SK-N-DZ (cell line): Measurements from ENCODE around the gene SLMAP.
"Not testable (repeated sequence)": the region's sequence is repeated elsewhere in the genome, so short reads cannot be mapped to it uniquely, and the experiment has no call there.

Experiments used
- DNase-seq: peaks from one replicate; pipeline ENCODE4 v3.0.0-alpha.2; 2015; ENCODE audit warnings: low spot score

The SLMAP gene

DNA sequence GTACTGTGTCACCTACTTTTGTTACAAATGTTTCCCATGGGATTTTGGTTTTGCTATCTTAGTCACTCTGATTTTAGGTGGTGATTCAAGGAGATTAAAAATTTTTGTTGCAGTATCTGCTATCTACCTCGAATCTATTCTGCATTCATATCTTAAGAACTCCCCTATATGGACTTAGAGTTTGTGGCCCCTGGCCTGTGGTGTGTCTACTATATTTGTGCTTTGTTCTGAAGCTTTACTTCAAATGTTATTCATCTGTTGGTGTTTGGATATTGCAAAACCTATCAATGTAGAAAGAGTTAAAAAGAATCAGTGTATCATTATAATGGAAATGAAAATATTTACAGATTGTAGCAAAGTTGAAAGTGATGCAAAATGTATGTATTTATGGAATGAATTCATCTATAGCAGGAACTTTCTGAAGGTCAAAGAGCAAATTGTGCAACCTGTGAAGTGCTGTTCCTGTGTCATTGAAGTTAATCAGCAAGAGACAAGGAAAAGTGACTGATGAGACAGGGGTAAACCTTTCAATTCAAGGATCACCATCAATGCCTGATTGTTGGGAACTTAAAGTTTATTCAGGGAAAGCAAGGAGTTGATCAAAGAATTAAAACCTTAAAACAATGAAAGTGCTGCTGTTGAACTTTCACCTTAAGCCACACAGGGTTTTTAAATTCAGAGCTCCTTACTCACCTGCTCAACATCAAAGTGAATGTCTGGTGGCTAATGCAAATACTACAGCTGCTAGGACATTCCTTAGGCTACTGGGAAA lies 71.0 kb downstream of the SLMAP start:
- DNase-seq, result no peak

DNA sequence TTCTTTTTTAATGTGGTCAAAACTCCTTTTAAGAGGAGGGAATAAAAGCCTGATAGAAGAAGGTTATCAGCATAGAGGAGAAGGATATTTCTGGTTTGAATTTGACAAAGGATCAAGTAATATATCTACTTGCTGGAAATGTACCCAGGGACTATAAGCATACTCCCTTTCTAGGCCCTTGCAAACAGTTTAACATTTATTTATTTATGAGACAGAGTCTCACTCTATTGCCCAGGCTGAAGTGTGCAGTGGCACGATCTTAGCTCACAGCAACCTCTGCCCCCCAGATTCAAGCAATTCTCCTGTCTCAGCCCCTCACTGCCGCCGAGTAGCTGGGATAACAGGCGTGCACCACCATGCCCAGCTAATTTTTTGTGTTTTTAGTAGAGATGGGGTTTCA lies 71.6 kb downstream of the SLMAP start:
- no peak for DNase-seq

DNA sequence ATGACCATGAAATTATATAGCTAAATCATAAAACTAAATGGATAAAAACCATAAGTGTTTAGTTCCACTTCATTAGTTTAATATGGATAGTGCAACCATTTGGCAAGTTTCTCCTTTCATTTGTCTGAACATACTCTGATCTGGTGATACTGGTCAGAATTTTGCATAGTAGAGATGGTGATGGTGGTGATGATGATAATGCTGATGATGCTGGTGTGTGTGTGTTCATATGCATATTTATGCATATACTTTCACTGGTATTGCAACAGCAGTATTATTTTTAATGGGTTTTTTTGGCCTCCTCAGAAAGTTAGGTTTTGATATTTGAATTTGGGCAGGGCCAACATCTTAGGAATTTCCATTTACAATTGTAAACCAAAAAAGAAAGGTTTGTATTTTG lies 76.4 kb downstream of the SLMAP start:
- no peak for DNase-seq

DNA sequence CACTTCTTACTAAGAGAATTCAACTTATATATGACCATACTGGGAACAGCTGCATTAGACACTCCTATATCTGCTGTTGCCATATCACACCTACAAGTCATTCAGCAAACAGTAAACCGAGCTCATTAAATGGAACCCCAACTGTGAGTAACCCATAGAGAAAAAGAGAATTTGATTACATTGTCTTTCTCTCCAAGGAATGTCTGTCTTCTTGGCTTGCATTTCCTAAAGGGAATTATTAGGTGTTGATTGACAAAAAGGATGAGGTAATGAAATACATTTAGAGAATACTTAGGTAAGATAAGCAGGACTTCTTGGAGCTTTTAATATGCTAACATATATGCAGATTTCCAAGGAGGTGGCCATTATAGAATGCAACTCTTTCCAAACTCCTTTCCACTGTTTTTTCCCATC lies 76.8 kb downstream of the SLMAP start:
- no peak for DNase-seq

DNA sequence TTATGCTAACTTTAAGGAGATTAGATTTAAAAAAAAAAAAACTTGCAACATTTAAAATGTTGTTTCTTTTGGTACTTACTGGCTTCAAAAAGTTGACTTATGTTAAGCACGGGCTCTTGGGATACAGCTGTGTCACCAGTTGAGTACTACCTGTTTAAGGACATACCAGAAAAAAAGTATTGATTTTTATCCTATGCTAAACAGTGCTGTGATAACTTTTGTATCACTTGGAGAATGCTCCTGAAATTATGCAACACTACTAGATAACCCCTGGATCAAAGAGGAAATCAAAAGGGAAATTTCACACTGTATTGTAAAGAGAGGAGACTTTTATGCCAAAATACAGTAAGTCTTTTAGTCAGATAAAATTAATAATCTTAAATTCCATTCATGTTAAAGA lies 77.7 kb downstream of the SLMAP start:
- DNase-seq, result no peak

DNA sequence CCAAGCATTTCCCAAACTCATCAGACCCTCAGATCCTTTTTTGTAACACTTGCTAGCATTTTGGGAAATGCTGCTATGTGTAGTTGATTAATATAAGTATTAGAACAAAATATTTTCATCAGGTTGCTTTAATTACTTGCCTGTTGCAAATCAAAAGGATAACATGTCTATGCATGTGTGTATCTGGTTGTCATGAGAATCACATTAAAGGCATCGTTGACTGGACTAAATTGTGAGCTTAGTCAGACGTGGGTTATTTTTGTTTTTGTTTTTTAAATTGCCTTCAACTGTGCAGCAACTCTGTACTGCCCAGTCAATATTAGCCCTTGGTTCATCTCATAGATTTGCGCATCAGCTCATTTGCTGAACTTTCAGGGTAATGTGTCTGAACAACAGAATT lies 81.6 kb downstream of the SLMAP start:
- DNase-seq, result no peak

DNA sequence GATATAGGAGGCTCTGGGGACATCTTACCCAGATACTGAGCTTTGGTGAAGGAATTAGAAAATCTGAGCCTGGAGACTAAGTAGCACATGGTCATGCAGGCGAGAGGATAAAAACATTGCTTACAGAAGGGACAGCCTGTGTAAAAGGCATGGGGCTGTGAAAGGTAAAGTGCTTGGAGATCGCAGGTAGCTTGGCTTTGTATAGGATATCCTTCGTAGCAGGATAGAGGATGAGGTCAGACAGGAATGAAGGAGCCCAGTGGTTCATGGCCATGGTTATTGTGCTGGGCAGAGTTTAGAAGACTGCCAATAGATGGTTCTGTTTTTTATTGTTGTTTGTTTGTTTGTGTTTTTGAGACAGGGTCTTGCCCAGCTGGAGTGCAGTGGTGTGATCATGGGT lies 82.5 kb downstream of the SLMAP start:
- no peak for DNase-seq

DNA sequence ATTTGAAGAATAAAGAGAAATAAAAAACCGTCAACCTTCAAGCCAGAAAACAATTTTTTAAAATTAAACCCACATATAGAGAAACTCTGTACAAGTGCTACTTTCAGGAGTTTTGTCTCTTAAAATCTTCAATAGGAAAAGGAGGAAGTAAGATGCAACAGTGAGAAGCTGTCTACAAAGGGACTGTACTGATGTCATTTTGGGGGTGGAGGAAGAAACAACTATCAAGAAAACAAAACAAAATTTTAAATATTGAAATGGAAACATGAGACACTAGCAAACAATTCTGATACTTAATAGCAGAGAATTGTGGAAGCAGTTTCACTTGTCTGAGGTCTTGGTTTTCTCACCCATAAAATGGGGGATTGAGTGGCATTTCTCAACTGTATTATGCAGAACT lies 84.4 kb downstream of the SLMAP start:
- no peak for DNase-seq

DNA sequence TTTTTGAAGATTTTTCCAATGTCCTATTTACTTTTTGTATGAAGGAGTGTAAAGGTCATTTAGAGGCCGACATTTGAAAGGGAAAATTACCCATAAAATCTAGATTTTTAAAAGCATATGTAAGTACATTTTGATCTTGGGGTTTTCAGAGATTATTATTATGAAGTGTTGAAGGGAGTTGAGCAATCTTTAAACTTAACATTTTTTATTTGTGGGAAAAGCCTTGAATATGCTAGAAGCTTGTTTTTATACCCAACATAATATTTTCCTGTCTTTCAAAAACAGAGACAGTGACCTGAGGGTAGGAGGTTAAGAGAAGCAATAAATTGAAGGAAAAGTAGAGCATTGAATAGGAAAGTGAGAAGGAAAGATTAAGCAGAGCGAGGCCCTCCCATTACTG lies 85.7 kb downstream of the SLMAP start:
- DNase-seq, result no peak

DNA sequence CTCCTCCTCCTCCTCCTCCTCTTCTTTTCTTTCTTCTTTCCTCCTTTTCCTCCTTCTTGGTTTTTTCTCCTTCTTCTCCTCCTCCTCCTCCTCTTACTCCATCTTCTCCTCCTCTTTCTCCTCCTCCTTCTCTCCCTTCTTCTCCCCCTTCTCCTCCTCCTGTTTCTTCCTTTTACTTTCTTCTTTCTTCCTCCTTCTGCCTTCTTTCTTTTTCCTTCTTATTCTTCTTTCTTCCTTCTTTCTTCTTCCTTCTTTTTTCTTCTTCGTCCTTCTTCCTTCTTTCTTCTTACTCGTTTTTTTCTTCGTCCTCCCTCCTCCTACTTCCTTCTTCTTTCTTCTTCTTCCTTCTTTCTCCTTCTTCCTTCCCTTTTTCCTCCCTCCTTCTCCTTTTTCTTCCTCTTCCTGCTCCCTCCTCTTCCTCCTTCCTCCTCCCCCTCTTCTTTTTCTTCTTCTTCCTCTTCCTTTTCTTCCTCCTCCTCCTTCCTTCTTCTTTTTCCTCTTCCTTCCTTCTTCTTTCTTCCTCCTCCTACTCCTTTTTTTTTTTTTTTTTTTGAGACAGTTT lies 92.1 kb downstream of the SLMAP start:
- DNase-seq, result no peak

DNA sequence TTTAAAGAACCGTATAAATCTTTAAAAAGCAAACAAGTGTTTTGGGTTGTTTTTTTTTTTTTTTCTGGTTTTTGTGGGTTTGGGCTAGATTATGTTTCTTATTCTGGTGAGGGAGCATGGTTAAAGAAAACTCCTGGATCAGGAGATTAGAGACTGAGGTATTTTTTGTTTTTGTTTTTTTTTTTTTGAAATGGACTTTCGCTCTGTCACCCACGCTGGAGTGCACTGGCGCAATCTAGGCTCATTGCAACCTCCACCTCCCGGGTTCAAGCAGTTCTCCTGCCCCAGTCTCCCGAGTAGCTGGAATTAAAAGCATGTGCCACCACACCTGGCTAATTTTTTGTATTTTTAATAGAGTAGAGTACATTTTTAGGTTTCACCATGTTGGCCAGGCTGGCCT lies 95.2 kb downstream of the SLMAP start:
- no peak for DNase-seq

DNA sequence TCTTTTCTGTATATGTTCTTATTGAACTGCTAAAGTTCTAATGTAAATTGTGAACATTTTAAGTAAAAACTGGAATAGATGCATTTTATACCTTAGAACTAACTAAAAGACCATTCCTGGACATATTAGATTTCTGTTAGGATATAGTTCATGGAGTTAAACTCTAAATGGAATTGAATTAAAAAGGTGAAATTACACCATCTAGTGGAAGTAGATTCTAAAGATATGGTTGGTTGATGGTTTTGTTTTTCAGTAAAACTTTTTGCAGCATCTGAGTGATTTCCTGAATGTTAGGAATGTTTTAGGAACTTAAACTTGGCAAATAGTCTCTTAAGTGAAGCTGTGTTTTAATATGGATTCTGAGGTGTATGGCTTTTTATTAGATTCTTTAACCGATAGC lies 96.8 kb downstream of the SLMAP start:
- DNase-seq, result no peak

DNA sequence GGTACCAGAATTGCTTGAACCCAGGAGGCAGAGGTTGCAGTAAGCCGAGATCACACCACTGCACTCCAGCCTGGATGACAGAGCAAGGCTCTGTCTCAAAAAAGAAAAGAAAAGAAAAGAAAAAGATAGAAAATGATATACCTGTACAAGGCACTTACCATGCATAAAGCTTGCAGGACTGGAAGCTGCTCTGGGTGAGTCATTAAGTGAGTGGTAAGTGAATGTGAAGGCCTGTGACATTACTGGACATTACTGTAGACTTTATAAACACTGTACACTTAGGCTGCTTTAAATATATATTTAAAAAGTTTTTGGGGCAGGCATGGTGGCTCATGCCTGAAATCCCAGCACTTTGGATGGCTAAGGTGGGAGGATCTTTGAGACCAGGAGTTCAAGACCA lies 99.2 kb downstream of the SLMAP start:
- no peak for DNase-seq

DNA sequence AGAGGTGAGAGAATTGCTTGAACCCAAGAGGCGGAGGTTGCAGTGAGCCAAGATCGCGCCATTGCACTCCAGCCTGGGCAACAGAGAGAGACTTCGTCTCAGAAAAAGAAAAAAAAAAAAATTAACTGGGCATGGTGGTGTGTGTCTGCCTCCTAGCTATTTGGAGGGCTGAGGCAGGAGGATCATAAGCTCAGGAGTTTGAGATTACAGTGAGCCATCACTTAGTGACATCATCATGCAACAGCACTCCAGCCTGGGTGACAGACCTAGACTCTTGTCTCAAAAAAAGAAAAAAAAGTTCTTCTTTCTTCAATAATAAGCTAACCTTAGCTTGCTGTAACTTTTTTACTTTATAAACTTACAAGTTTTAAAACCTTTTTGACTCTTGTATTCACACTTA lies 99.8 kb downstream of the SLMAP start:
- no peak for DNase-seq

DNA sequence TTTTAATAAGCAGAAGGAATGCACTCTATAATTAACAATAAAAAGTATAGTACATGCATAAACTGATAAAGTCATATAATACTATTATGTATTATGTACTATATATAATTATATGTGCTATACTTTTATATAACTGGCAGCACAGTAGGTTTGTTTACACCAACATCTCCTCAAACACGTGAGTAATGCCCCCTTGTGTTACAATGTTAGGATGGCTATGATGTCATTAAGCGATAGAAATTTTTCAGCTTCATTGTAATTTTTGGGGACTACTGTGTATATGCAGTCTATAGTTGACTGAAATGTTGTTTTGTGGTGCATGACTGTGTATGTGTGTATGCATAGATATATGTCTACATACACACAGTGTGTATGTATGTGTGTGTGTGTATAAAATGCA lies 100.6 kb downstream of the SLMAP start:
- no peak for DNase-seq

DNA sequence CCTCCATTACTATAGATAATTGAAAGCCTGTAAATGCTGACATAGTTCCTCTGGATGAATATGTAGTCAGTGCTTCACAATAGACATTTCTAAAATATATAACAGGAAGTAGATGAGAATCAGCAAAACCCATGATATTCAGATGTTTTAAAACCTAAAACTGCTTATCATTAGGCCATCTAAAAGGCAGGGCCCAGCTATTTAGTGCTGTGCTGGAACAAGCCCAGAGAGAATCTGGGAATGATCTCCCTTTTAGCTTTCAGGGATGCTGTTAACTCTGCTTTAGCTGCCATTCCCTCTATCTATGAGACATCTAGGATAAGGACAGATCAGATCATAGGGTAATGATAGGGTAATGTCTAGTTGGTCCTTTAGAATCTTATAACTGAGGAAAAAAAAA lies 106.8 kb downstream of the SLMAP start:
- DNase-seq, result no peak

DNA sequence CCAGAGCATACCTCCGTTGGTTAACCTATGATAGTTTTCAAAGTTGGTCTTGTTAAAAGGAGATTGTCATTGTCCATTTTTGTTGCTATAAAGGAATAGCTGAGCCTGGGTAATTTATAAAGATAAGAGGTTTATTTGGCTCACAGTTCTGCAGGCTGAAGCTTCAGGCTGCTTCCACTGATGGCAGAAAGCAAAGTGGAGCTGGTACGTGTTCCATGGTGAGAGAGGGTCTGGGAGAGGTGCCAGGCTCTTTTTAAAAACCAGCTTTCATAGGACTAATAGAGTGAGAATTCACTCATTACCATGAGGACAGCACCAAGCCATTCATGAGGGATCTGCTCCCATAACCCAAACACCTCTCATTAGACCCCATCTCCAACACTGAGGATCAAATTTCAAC lies 107.3 kb downstream of the SLMAP start:
- DNase-seq, result no peak

DNA sequence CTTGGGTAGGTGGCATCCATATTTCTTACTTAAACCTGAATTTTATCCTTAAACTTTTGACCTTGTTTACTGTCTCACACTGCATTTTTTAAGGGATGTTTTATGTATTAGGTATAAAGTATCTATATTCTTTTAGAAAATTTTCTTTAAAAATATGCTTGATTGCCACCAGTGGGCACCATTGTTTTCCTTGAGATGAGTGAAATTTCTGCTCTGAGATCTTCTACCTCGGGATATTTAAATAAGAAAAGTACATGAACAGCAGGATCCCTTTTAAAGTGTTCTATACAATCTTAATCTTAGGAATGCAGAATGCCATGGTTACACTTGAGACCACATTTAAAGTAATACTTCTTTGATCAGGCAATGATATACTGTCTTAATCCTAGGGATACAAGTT lies 108.7 kb downstream of the SLMAP start:
- DNase-seq, result no peak

DNA sequence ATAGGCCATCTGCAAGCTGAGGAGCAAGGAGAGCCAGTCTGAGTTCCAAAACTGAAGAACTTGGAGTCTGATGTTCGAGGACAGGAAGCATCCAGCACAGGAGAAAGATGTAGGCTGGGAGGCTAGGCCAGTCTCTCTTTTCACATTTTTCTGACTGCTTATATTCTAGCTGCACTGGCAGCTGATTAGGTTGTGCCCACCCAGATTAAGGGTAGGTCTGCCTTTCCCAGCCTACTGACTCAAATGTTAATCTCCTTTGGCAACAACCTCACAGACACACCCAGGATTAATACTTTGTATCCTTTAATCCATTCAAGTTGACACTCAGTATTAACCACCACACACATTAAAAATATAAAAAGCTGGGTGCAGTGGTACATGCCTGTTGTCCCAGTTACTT lies 113.0 kb downstream of the SLMAP start:
- not testable (repeated sequence) for DNase-seq

DNA sequence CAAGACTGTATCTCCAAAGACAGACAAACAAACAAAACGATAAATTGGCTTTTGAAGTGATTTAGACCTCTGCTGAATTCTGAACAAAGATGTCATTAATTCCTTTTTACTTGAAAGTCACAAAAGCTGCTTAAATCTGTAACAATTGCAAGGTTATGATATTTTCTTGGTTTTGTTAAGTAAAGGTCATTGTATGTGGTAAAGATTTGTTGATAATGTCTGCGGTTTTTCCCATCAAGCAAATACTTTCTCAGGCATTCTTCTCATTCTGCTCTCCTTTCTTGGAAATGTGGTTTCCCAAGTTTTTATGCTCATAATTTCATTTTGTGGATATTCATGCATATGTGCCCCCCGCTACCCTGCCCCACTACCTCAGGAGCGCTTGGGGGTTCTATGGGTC lies 116.5 kb downstream of the SLMAP start:
- DNase-seq, result no peak

DNA sequence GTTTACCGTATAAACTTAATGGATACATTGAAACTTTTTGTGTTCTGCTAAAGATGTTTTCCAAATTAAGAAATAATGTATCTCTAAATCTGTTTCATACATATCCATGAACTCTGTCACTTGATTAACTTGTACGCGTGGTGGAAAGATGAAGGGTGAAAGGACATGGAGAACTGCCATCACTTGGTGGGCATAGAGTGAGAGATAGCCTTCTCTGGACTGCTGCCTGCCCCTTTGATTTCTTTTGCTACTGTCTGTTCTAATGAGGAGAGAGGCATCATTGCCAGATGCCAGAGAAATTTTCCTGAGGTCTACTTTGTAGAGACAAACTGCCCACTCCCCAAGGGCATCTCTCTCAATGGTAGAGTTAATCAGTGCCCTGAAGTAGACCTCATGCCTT lies 120.5 kb downstream of the SLMAP start:
- DNase-seq, result no peak

DNA sequence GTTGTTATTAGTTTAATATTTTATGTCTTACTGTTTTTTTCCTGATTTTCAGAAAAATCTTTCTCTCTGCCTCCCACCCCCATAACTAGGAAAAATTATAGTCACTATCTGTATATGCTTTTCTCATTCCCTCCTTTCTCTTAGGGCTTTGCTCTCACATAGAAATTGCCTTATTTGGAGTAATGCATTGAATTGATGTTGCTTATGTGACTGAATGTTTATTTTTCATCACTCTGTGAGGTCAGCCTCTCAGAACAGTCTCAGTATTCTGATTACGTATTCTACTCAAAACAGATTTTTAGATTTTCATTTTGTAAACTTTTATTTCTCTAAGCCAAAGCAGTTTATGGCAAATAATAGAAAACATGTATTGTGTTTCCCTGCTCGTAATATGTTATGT lies 121.0 kb downstream of the SLMAP start:
- no peak for DNase-seq

DNA sequence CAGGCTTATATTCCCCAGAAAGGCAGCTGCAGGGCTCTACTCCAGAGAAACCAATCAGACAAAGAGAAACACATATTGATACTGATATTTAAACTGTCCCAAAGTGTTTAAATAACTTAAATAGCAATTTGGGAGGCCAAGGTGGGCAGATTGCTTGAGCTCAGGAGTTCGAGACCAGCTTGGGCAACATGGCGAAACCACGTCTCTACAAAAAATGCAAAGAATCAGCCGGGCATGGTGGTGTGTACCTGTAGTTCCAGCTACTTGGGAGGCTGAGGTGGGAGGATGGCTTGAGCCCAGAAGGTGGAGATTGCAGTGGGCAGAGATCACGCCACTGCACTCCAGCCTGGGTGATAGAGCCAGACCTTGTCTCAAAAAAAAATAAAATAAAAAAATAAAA lies 128.3 kb downstream of the SLMAP start:
- not testable (repeated sequence) for DNase-seq

DNA sequence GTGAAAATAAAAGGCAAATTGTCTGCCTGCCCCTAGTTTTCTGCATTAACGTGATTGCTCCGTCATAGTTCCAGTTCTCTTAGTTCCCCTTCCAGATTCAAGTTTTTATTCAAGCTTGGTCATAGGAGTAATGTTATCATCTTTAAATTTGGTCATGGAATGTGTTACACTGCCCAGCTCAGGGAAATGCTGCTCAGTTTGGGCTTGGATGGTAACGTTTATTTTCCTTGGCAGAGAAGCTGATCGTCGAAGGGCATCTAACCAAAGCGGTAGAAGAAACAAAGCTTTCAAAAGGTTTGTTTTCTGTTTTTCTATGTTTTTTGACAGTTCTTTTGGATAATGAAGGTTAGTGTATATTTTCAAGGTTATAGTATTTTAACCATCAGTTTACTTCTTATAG lies 133.7 kb downstream of the SLMAP start:
- no peak for DNase-seq
